Measurements from ENCODE around the gene PDE8B.

DNA sequence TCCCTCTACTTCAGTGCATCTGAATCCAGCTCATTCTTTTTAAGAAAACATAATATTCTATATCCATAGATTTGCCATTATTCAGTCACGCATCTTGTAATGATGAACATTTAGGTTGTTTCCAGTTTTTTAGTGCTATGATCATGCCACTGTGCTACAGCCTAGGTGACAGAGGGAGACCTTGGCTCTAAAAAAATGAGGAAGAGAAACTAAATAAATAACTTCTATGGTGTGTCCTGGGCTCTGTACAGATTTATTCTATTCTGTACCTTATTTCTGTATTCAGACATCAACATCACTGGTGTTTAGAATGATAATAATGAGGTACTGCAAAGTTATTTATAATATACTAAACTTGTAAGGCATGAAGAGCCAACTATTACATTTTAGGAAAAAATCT is 45.9 kb downstream of the PDE8B start:
- TF ChIP-seq EP300 (IDR thresholded peaks at IDR 0.05; ENCODE audit: borderline replicate concordance), result no peak
- TF ChIP-seq TAF1 (IDR thresholded peaks at IDR 0.05; ENCODE audit: low read depth), result no peak
- TF ChIP-seq YY1 (IDR thresholded peaks at IDR 0.05; ENCODE audit: low read depth), result no peak

All from Ishikawa (cell line).